Measurements from ENCODE around the gene PTGIS.

The PTGIS gene

DNA sequence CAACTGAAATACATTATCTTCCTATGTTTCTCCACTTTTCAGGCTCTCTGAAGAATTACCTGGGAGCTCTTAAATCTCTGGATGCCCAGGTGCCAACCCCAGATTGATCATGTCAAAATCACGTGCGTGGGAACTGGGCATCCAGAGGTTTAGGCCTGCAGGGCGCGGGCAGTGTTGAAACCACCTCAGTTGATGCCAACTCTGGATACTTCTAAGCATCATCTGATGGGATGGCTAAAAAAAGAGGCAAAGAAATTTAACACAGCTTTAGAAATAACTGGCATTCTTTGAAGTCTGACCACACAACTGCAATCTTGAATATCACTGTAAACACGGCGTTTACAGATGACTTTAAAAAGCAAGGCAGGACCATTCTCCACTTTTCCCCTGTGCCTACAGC lies 41.9 kb downstream of the PTGIS start:
- no peak for DNase-seq

- DNase-seq, result no peak
Observed at GRCh38 chr20:49523767-49524360, 44.1 kb downstream of the PTGIS start.

GRCh38 chr20:49521356-49521755 lies 46.6 kb downstream of the PTGIS start:
- DNase-seq, result no peak

- no peak for DNase-seq
Observed at GRCh38 chr20:49519777-49520359, 48.1 kb downstream of the PTGIS start.

DNA sequence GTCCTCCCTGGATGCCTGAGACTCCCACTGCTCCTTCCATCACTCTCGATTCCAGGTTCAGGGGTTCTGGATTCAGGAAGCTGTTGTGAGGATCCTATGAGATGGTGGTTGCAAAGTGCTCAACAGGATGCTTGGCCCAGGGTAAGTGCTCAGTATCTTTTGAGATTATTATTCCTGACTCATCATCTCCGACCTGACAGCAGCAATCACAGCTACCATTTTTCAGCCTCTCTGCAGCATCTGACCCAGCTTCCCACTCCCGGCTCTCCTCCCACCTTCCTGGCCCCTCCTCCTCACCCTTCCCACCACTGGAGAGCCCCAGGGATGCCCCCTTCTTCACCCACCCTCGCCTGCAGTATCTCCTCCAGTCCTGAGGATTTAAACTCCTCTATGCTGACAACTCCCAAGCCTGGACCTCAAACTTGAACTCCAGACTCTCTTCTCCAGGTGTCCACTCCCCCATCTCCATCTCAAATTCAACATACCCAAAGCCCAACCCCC lies 48.7 kb downstream of the PTGIS start:
- DNase-seq, result no peak

- no peak for DNase-seq
Observed at GRCh38 chr20:49518576-49518975, 49.4 kb downstream of the PTGIS start.

DNA sequence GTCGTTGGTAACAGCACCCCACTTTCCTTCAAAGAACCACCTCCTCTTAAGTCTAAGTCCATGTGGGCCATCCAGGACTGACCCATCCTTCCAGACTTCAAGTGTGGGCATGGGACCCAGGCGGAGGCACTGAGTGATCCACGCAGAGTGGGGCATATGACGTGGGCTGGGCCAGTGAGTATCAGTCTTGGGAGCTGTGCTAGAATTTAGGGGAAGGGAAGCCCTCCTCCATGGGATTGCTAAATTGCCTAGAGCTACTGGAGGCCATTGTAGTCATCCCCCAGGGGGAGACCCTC lies 50.2 kb downstream of the PTGIS start:
- no peak for DNase-seq

- DNase-seq, result no peak
Observed at GRCh38 chr20:49516916-49517804, 50.8 kb downstream of the PTGIS start.

DNA sequence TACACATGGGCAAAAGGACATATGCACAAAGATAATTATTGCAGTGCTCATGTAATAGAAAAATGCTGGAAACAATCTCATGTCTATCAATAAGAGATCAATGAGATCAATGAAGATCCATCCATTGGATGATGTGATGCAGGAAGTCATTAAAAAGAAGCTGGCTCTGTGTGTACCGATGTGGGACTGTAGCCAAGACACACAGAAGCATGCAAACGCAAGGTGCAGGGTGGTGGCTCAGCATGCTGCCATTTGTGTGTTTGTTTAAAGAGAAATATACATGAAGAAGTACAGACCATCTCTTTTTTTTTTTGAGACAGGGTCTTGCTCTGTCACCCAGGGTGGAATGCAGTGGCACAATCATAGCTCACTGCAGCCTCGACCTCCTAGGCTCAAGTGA lies 52.4 kb downstream of the PTGIS start:
- no peak for DNase-seq

DNA sequence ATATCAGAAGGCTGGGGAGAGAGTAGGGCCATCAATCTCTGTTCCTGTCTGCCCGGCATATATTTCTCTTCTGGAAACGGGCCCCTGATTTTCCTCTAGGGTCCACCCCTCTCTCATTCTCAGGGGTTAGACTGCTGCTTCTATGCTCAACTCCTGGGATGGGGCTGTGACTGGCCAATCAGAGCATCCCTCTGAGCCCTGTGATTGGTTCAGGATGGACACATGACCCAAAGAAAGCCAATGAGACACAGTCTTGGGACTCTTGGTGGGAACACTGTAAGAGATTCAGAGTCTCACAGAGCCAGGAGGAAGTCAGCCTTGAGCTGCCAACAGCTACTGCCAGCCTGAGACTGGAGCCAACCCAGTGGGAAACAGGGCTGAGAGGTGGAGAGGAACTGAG lies 54.4 kb downstream of the PTGIS start:
- no peak for DNase-seq

DNA sequence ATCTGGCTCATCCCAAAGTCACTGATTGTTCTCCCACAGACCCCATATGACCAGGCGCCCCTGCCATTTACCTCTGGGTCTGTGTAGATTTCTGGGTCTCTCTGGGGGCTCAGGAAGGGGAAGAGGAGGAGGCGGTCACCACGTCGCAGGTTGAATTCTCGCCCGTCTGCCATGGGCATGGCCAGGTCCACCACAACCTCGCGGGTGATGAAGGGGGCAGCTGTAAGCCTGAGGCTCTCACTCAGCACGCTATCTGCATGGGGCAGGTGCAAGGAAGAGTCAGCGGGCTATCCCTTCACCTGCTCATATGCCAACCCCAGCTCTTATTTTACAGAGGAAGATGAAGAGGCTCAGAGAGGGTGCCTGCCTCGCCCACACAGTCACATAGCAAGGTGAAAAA lies 54.9 kb downstream of the PTGIS start:
- no peak for DNase-seq

- no peak for DNase-seq
Observed at GRCh38 chr20:49511788-49512525, 56.0 kb downstream of the PTGIS start.

GRCh38 chr20:49510562-49511122 lies 57.3 kb downstream of the PTGIS start:
- DNase-seq, result no peak

DNA sequence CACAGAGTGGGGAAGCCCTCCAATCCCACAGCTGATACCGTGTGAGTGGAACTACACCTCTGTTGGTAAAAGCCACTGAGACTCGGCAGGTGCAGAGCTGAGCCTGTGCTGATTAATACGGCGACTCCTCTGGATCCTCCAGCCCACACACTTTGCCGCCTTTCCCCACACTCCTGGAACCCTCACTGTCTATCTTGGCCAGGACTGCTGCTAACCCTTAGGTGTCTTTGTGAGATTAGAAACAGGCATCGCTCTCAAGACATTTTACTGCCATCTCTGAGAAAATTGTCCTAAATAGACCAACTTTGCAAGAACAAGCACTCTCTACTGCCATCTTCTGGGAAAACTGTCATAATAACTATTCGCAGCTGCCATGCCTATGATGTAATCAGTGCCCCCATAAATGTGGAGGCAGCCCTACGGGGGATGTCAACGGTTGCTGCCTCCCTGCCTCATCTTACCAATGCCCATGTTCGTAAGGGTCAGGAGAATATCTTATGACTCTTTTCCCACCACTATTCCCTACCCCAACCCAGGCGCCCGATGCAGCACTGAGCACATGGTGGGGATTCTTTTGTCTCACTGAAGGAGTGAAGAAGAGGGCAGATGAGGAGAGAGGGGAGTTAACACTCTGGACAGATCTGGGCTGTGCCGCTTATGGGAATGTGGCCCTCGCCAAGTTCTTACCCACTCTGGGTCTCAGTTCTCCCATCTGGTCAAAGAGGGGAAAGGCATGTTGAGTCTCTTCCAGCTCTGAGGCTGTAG lies 59.3 kb downstream of the PTGIS start:
- DNase-seq, result no peak

DNA sequence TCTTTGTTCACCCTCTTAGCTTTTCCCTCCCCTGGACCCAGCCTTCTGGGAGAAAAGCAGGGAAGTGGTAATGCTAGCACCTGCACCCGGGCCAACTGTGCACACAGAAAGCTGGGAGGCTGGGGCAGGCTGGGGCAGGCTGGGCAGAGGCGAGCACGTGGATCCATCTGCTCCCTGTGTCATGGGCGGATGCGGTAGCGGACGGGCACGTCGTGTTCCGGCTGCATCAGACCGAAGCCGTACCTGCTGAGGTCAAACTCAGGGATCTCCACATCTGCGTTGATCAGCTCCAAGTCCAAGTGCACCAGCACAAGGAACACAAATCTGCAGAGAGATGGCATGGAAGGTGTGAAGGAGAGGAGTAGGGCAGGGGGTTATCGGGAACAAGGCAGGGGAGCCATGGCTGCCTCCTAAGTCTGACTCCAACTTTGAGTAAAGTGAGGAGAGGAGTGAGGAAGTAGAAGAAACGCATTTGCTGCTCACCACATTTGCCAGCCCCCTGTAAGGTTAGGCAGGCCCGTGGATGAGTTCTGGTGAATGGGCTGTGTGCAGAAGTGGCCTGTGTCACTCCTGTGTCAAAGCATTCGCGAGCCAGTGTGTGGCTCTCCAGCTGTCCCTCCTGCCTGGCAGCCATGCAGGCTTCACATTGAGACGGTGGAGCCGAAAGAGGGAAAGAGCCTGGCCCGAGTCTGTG lies 60.0 kb downstream of the PTGIS start:
- DNase-seq, result no peak

- DNase-seq, result no peak
Observed at GRCh38 chr20:49505518-49505917, 62.4 kb downstream of the PTGIS start.

DNA sequence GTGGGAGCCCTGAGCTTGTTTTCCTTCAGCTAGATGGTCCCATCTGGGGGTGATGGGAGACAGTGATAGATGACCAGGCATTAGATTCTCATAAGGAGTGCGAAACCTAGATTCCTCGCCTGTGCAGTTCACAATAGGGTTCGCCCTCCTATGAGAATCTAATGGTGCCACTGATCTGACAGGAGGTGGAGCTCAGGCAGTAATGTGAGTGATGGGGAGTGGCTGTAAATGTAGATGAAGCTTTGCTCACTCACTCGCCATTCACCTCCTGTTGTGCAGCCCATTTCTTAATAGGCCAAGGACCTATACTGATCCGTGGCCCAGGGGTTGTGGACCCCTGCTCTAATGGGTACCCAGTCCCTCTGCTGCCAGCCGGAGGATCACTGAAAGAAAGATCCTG lies 64.8 kb downstream of the PTGIS start:
- DNase-seq, result no peak

DNA sequence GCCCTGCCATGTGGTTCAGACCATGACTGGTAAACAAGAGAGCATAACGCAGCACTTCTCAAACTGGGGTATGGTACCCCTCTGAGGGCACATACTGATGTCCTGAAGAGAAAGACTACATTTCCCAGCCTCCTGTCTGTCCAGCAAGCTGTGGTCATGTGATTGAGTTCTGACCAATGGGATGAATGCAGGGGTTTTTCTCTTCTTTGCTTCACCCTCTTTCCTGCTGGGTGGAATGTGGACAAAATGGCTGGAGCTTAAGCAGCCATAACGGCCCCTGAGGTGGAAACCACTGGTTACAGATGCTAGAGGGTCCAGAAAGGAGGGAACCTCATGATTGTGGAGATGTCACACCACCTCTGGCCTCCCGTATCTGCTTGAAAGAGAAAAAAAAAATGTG lies 66.0 kb downstream of the PTGIS start:
- DNase-seq, result no peak

DNA sequence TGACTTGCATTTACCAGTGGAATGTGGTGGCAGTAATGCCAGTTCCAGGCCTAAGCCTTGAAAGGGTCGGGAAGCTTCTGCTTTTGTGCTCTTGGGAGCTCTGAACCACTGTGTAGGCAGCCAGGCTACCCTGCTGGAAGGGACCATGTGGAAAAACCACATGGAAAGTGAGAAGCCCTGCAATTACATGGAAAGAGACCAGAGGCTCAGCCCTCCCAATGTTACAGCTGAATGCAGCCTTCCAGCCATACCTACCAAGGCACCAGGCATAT lies 70.6 kb downstream of the PTGIS start:
- no peak for DNase-seq

- DNase-seq, result no peak
Observed at GRCh38 chr20:49496553-49497397, 71.2 kb downstream of the PTGIS start.

GRCh38 chr20:49496043-49496442 lies 71.9 kb downstream of the PTGIS start:
- DNase-seq, result no peak

All from T-helper 9 cell (primary cell).